Spleen (tissue), 11 donors: ENCODE measurements around the gene ERCC4. TPM values are rescaled to one million over a fixed set of nuclear protein-coding genes. Genes with fewer than 3 reads are reported as not detected.

ENCODE experiments used
- DNase-seq: peaks from one replicate; pipeline ENCODE4 v3.0.0-alpha.2; 2020
- H3K27ac ChIP-seq, 8 donors: fragments of 200-600 bp; sonication (generic) in 7 of 8; 1 replicate in 4 of 8; 2 replicates in 4 of 8; pipeline versions ENCODE4 v1.5.0 to v1.8.0; 2016 to 2021; ENCODE audit warnings: inconsistent platforms in 4 of 8, mild to moderate bottlenecking in 4 of 8, moderate library complexity in 1 of 8
- H3K27me3 ChIP-seq, 7 donors: fragments of 200-600 bp; sonication (generic) in 6 of 7; replicated peaks in 1 of 7; 1 replicate in 4 of 7; 2 replicates in 3 of 7; pipeline versions ENCODE4 v1.5.0 to v1.8.0; 2016 to 2021; ENCODE audit warnings: inconsistent platforms in 3 of 7, mild to moderate bottlenecking in 1 of 7
- H3K36me3 ChIP-seq, 6 donors: fragments of 200-600 bp; sonication (generic) in 5 of 6; 1 replicate in 4 of 6; 2 replicates in 2 of 6; pipeline versions ENCODE4 v1.5.0 to v1.8.0; 2016 to 2021; ENCODE audit warnings: inconsistent platforms in 2 of 6
- H3K4me1 ChIP-seq, 6 donors: fragments of 200-600 bp; sonication (generic) in 5 of 6; 1 replicate in 3 of 6; 2 replicates in 3 of 6; pipeline versions ENCODE4 v1.5.0 to v1.8.0; 2016 to 2021; ENCODE audit warnings: inconsistent platforms in 3 of 6
- H3K4me3 ChIP-seq, 8 donors: fragments of 200-600 bp; sonication (generic) in 7 of 8; 1 replicate in 4 of 8; 2 replicates in 4 of 8; pipeline versions ENCODE4 v1.5.0 to v1.8.0; 2016 to 2021; ENCODE audit warnings: inconsistent platforms in 4 of 8, mild to moderate bottlenecking in 4 of 8, moderate library complexity in 2 of 8
- H3K9me3 ChIP-seq, 8 donors: fragments of 200-600 bp; sonication (generic) in 7 of 8; 1 replicate in 4 of 8; 2 replicates in 4 of 8; pipeline versions ENCODE4 v1.5.0 to v1.8.0; 2016 to 2021; ENCODE audit warnings: inconsistent platforms in 4 of 8
- CTCF ChIP-seq, 11 experiments: fragments of 200-600 bp in 7 of 11; fragments of 450-650 bp in 4 of 11; sonication (generic) in 4 of 11; IDR thresholded peaks in 8 of 11; conservative IDR thresholded peaks in 3 of 11; 1 replicate in 7 of 11; 2 replicates in 4 of 11; pipeline versions ENCODE4 v1.4.0 to v1.8.0; 2016 to 2021; ENCODE audit warnings: antibody characterized with exemption in 11 of 11, inconsistent platforms in 4 of 11, mild to moderate bottlenecking in 1 of 11
- POLR2A ChIP-seq, 3 donors: fragments of 450-650 bp; IDR thresholded peaks; one replicate each; pipeline ENCODE4 v1.5.1; 2017; ENCODE audit warnings: antibody characterized with exemption in 3 of 3, mild to moderate bottlenecking in 1 of 3
- POLR2AphosphoS5 ChIP-seq, 3 donors: sonication (generic); formaldehyde crosslinking; IDR thresholded peaks; one replicate each; pipeline ENCODE4 v1.5.1; 2017; ENCODE audit warnings: antibody characterized with exemption in 3 of 3
- WGBS, 5 donors: extraction: QIAGEN DNeasy Blood & Tissue Kit in 3 of 5; methylation state at CpG; one replicate each; pipeline versions ENCODE4 v1.1.5 to v1.1.7; 2013 to 2018; 5-methylcytosine and 5-hydroxymethylcytosine counted together
- intact Hi-C: fragments of 100-400 bp; cut with DNase I; formaldehyde crosslinking; loops from one replicate; pipeline ENCODE4 v1.15.0; 2023; ENCODE audit warnings: low total_unique reads
- polyA plus RNA-seq, 3 donors: library from polyadenylated mRNA; stranded (reverse); fragments of 200-250 nt; gene quantifications; one replicate each; pipeline ENCODE4 v1.2.1, GENCODE V29; 2013
- total RNA-seq, 7 donors: library from RNA; depleted of rRNA in 3 of 7; stranded (reverse); fragments of >200 nt in 3 of 7; fragmentation: NEBNext Ultra II Directional in 4 of 7; extraction: Animal tissue kit (Norgen Biotek cat#: 25700) in 4 of 7; gene quantifications; one replicate each; pipeline versions ENCODE4 v1.1.0 to v1.2.1, GENCODE V29; 2016 to 2021
- donor health status: healthy with polysubstance abuse.
- donor health status: DM: no; HTN: no; CAD: no; lungs with moderate emphysema.
- donor health status: DM: no; HTN: no; CAD: no.
- donor health status: Bipolar disorder and iron deficiency.
- donor health status: healthy.
- donor health status: DM: no; HTN: no; CAD: no.
- donor health status: DM: yes; HTN: yes; CAD: no.

ERCC4 gene
- total and polyA plus RNA-seq, 10 donors, result 1.1 to 15.2 (median 9.1) TPM

- Histone ChIP-seq H3K9me3 (no peaks in the 10 kb centered on the region), H3K36me3 (no peaks in the 10 kb centered on the region), H3K27ac (peak overlapping the region in 1 of 8 donors; percentile 10), H3K4me1 (peaks cover 4 to 32% (median 19%) of the 10 kb centered on the region in 6 donors), H3K4me3 (no peak overlapping the region), H3K27me3 (no peaks in the 10 kb centered on the region)
- WGBS, 5 donors, result 66 to 88% (median 75%) methylated on average over 4 of the region's 4 CpGs
- no peak for DNase-seq
- no peak for TF ChIP-seq POLR2AphosphoS5 (IDR thresholded peaks at IDR 0.05)
- TF ChIP-seq CTCF (IDR thresholded peaks at IDR 0.05 in 8 of 11, conservative IDR thresholded peaks at IDR 0.05 in 3 of 11), result no peak
- no peak for TF ChIP-seq POLR2A (IDR thresholded peaks at IDR 0.05)
- intact Hi-C loops, result no loop called here
These were observed 77.6 kb downstream of the ERCC4 start for GRCh38 chr16:13997526-13997925.

- DNase-seq, result no peak
- 26 to 43% (median 41%) methylated on average over 5 of the region's 5 CpGs for WGBS, 5 donors
- H3K4me3 ChIP-seq, result no peak overlapping the region
These were observed 78.0 kb downstream of the ERCC4 start for GRCh38 chr16:13997933-13998332.

GRCh38 chr16:13999071-13999894, 79.3 kb downstream of the ERCC4 start:
- Histone ChIP-seq H3K9me3 (no peaks in the 10 kb centered on the region), H3K27me3 (no peaks in the 10 kb centered on the region), H3K4me3 (no peak overlapping the region), H3K4me1 (peaks cover 4 to 47% (median 28%) of the 10 kb centered on the region in 6 donors), H3K36me3 (no peaks in the 10 kb centered on the region), H3K27ac (no peak overlapping the region)
- DNase-seq, result no peak
- WGBS, 5 donors, result 71 to 77% (median 72%) methylated on average over 10 of the region's 10 CpGs
- intact Hi-C loops, result no loop called here
- no peak for TF ChIP-seq CTCF (IDR thresholded peaks at IDR 0.05 in 8 of 11, conservative IDR thresholded peaks at IDR 0.05 in 3 of 11)
- TF ChIP-seq POLR2AphosphoS5 (IDR thresholded peaks at IDR 0.05), result no peak
- TF ChIP-seq POLR2A (IDR thresholded peaks at IDR 0.05), result no peak

More at GRCh38 chr16:13997933-13998332, 78.0 kb downstream of the ERCC4 start:
- TF ChIP-seq CTCF (IDR thresholded peaks at IDR 0.05 in 8 of 11, conservative IDR thresholded peaks at IDR 0.05 in 3 of 11) (no peak), POLR2AphosphoS5 (IDR thresholded peaks at IDR 0.05) (no peak), POLR2A (IDR thresholded peaks at IDR 0.05) (no peak)
- H3K27ac ChIP-seq, result peak overlapping the region in 1 of 8 donors; percentile 10
- H3K36me3 ChIP-seq, result no peaks in the 10 kb centered on the region
- peaks cover 4 to 36% (median 23%) of the 10 kb centered on the region in 6 donors for H3K4me1 ChIP-seq
- no peaks in the 10 kb centered on the region for H3K9me3 ChIP-seq
- intact Hi-C loops, result no loop called here
- no peaks in the 10 kb centered on the region for H3K27me3 ChIP-seq

GRCh38 chr16:13999895-14000425, 80.0 kb downstream of the ERCC4 start:
- no peak for DNase-seq
- intact Hi-C loops, result no loop called here
- no peaks in the 10 kb centered on the region for H3K9me3 ChIP-seq
- H3K27me3 ChIP-seq, result no peaks in the 10 kb centered on the region
- no peak overlapping the region for H3K4me3 ChIP-seq
- TF ChIP-seq POLR2A (IDR thresholded peaks at IDR 0.05) (no peak), POLR2AphosphoS5 (IDR thresholded peaks at IDR 0.05) (no peak), CTCF (IDR thresholded peaks at IDR 0.05 in 8 of 11, conservative IDR thresholded peaks at IDR 0.05 in 3 of 11) (no peak)
- 72 to 81% (median 77%) methylated on average over 12 of the region's 12 CpGs for whole genome bisulfite sequencing, 5 donors
- no peak overlapping the region for H3K27ac ChIP-seq
- no peaks in the 10 kb centered on the region for H3K36me3 ChIP-seq
- H3K4me1 ChIP-seq, result peaks cover 4 to 47% (median 28%) of the 10 kb centered on the region in 6 donors
